Measurements from ENCODE around the gene CSMD2.

Gene CSMD2

GRCh38 chr1:33886496-33886895 is 278.5 kb downstream of the CSMD2 start:
- H3K36me3 ChIP-seq (ENCODE audit: insufficient read depth, low read length): no peaks in the 10 kb centered on the region
- no peak overlapping the region for H3K4me3 ChIP-seq (ENCODE audit: low read depth in 1 of 2, low read length in 2 of 2)
- H3K4me1 ChIP-seq (ENCODE audit: insufficient read depth, low read length): no peaks in the 10 kb centered on the region
- no peak overlapping the region for H3K9ac ChIP-seq (ENCODE audit: low read length)
- H3K9me3 ChIP-seq (ENCODE audit: low read length): no peaks in the 10 kb centered on the region
- no peak overlapping the region for H3K27ac ChIP-seq (ENCODE audit: low read depth, low read length)
- H3K27me3 ChIP-seq (ENCODE audit: control insufficient read depth in 1 of 2, insufficient read depth in 2 of 2, low read length in 2 of 2): no peaks in the 10 kb centered on the region

- Histone ChIP-seq H3K9ac (ENCODE audit: low read length) (no peak overlapping the region), H3K27me3 (ENCODE audit: control insufficient read depth in 1 of 2, insufficient read depth in 2 of 2, low read length in 2 of 2) (no peaks in the 10 kb centered on the region), H3K4me3 (ENCODE audit: low read depth in 1 of 2, low read length in 2 of 2) (no peak overlapping the region), H3K4me1 (ENCODE audit: insufficient read depth, low read length) (no peaks in the 10 kb centered on the region), H3K36me3 (ENCODE audit: insufficient read depth, low read length) (no peaks in the 10 kb centered on the region), H3K9me3 (ENCODE audit: low read length) (no peaks in the 10 kb centered on the region), H3K27ac (ENCODE audit: low read depth, low read length) (no peak overlapping the region)
Measured at GRCh38 chr1:33880305-33880704, 284.7 kb downstream of the CSMD2 start.

DNA sequence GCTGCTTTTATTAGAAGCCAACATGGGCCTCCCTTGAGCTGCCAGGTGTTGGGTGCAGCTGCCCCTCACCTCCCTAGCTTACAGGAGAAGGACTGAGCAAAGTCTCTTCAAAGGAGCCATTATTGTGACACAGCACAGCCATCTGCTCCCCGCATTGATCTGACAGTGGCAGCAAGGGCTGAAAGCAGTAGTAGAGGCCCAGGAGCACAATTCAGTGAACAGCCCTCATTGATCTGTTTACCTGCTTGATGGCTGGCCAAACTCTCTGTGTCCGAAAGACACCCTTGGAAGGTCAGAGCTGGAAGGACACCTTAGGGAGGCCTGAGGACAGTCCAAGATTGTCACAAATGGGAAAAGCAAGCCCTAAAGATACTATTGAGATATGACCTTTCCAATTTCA is 286.6 kb downstream of the CSMD2 start:
- Histone ChIP-seq H3K27me3 (ENCODE audit: control insufficient read depth in 1 of 2, insufficient read depth in 2 of 2, low read length in 2 of 2) (no peaks in the 10 kb centered on the region), H3K36me3 (ENCODE audit: insufficient read depth, low read length) (no peaks in the 10 kb centered on the region), H3K4me1 (ENCODE audit: insufficient read depth, low read length) (no peaks in the 10 kb centered on the region), H3K4me3 (ENCODE audit: low read depth in 1 of 2, low read length in 2 of 2) (no peak overlapping the region), H3K9me3 (ENCODE audit: low read length) (no peaks in the 10 kb centered on the region), H3K27ac (ENCODE audit: low read depth, low read length) (no peak overlapping the region), H3K9ac (ENCODE audit: low read length) (no peak overlapping the region)

DNA sequence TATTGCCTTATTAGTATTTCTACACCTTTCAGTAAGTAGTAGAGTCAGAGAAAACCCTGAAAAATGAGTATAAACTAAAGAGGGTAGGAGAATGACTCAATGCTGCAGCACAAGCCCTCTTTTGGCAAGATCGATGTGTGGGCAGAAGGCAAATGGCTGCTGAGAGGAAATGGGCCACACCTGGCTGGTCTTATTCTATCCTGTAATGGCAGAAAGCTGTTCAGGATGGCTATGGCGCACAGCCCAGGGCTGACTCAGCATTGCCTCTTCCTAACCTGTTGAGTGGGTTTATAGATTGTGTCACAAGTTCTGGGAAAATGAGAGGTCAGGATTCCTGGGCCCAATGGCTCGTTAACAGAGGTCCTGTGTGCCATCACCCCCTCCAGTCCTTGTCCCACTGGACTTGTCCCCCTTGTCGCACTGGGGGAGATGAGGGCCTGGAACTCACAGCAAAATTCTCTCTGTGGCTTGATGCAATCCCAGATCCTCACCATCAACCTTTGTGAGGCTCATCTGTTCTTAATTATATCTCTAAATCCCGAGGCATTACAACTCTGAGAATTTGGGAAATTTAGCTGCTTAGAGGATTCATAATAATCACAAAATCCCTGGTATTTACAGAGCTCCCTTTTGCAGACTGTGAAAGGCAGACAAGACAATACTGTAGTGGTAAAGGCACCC is 287.9 kb downstream of the CSMD2 start:
- no peaks in the 10 kb centered on the region for H3K36me3 ChIP-seq (ENCODE audit: insufficient read depth, low read length)
- no peaks in the 10 kb centered on the region for H3K9me3 ChIP-seq (ENCODE audit: low read length)
- H3K4me3 ChIP-seq (ENCODE audit: low read depth in 1 of 2, low read length in 2 of 2): no peak overlapping the region
- no peaks in the 10 kb centered on the region for H3K27me3 ChIP-seq (ENCODE audit: control insufficient read depth in 1 of 2, insufficient read depth in 2 of 2, low read length in 2 of 2)
- no peak overlapping the region for H3K9ac ChIP-seq (ENCODE audit: low read length)
- H3K4me1 ChIP-seq (ENCODE audit: insufficient read depth, low read length): no peaks in the 10 kb centered on the region
- H3K27ac ChIP-seq (ENCODE audit: low read depth, low read length): no peak overlapping the region

- Histone ChIP-seq H3K27me3 (ENCODE audit: control insufficient read depth in 1 of 2, insufficient read depth in 2 of 2, low read length in 2 of 2) (no peaks in the 10 kb centered on the region), H3K4me1 (ENCODE audit: insufficient read depth, low read length) (no peaks in the 10 kb centered on the region), H3K9me3 (ENCODE audit: low read length) (no peaks in the 10 kb centered on the region), H3K27ac (ENCODE audit: low read depth, low read length) (no peak overlapping the region), H3K4me3 (ENCODE audit: low read depth in 1 of 2, low read length in 2 of 2) (no peak overlapping the region), H3K9ac (ENCODE audit: low read length) (no peak overlapping the region), H3K36me3 (ENCODE audit: insufficient read depth, low read length) (no peaks in the 10 kb centered on the region)
Measured at GRCh38 chr1:33875862-33876261, 289.2 kb downstream of the CSMD2 start.

GRCh38 chr1:33874636-33875035 is 290.4 kb downstream of the CSMD2 start:
- H3K27ac ChIP-seq (ENCODE audit: low read depth, low read length): no peak overlapping the region

GRCh38 chr1:33872683-33873082 is 292.3 kb downstream of the CSMD2 start:
- Histone ChIP-seq H3K9me3 (ENCODE audit: low read length) (no peaks in the 10 kb centered on the region), H3K36me3 (ENCODE audit: insufficient read depth, low read length) (no peaks in the 10 kb centered on the region), H3K4me3 (ENCODE audit: low read depth in 1 of 2, low read length in 2 of 2) (no peak overlapping the region), H3K9ac (ENCODE audit: low read length) (no peak overlapping the region), H3K27ac (ENCODE audit: low read depth, low read length) (no peak overlapping the region), H3K27me3 (ENCODE audit: control insufficient read depth in 1 of 2, insufficient read depth in 2 of 2, low read length in 2 of 2) (no peaks in the 10 kb centered on the region), H3K4me1 (ENCODE audit: insufficient read depth, low read length) (no peaks in the 10 kb centered on the region)

More at GRCh38 chr1:33874636-33875035, 290.4 kb downstream of the CSMD2 start:
- no peaks in the 10 kb centered on the region for H3K4me1 ChIP-seq (ENCODE audit: insufficient read depth, low read length)
- no peaks in the 10 kb centered on the region for H3K27me3 ChIP-seq (ENCODE audit: control insufficient read depth in 1 of 2, insufficient read depth in 2 of 2, low read length in 2 of 2)
- no peak overlapping the region for H3K9ac ChIP-seq (ENCODE audit: low read length)
- H3K4me3 ChIP-seq (ENCODE audit: low read depth in 1 of 2, low read length in 2 of 2): no peak overlapping the region
- H3K9me3 ChIP-seq (ENCODE audit: low read length): no peaks in the 10 kb centered on the region
- no peaks in the 10 kb centered on the region for H3K36me3 ChIP-seq (ENCODE audit: insufficient read depth, low read length)

- Histone ChIP-seq H3K9ac (ENCODE audit: low read length) (no peak overlapping the region), H3K4me1 (ENCODE audit: insufficient read depth, low read length) (no peaks in the 10 kb centered on the region), H3K27ac (ENCODE audit: low read depth, low read length) (no peak overlapping the region), H3K9me3 (ENCODE audit: low read length) (no peaks in the 10 kb centered on the region), H3K36me3 (ENCODE audit: insufficient read depth, low read length) (no peaks in the 10 kb centered on the region), H3K4me3 (ENCODE audit: low read depth in 1 of 2, low read length in 2 of 2) (no peak overlapping the region), H3K27me3 (ENCODE audit: control insufficient read depth in 1 of 2, insufficient read depth in 2 of 2, low read length in 2 of 2) (no peaks in the 10 kb centered on the region)
Measured at GRCh38 chr1:33872275-33872674, 292.8 kb downstream of the CSMD2 start.

GRCh38 chr1:33867684-33868083 is 297.3 kb downstream of the CSMD2 start:
- Histone ChIP-seq H3K27me3 (ENCODE audit: control insufficient read depth in 1 of 2, insufficient read depth in 2 of 2, low read length in 2 of 2) (no peaks in the 10 kb centered on the region), H3K27ac (ENCODE audit: low read depth, low read length) (no peak overlapping the region), H3K9ac (ENCODE audit: low read length) (no peak overlapping the region), H3K4me3 (ENCODE audit: low read depth in 1 of 2, low read length in 2 of 2) (no peak overlapping the region), H3K36me3 (ENCODE audit: insufficient read depth, low read length) (no peaks in the 10 kb centered on the region), H3K9me3 (ENCODE audit: low read length) (no peaks in the 10 kb centered on the region), H3K4me1 (ENCODE audit: insufficient read depth, low read length) (no peaks in the 10 kb centered on the region)

GRCh38 chr1:33866281-33866680 is 298.7 kb downstream of the CSMD2 start:
- no peaks in the 10 kb centered on the region for H3K36me3 ChIP-seq (ENCODE audit: insufficient read depth, low read length)
- H3K27me3 ChIP-seq (ENCODE audit: control insufficient read depth in 1 of 2, insufficient read depth in 2 of 2, low read length in 2 of 2): no peaks in the 10 kb centered on the region
- no peaks in the 10 kb centered on the region for H3K9me3 ChIP-seq (ENCODE audit: low read length)
- no peak overlapping the region for H3K9ac ChIP-seq (ENCODE audit: low read length)
- H3K27ac ChIP-seq (ENCODE audit: low read depth, low read length): no peak overlapping the region
- no peaks in the 10 kb centered on the region for H3K4me1 ChIP-seq (ENCODE audit: insufficient read depth, low read length)
- no peak overlapping the region for H3K4me3 ChIP-seq (ENCODE audit: low read depth in 1 of 2, low read length in 2 of 2)

- no peaks in the 10 kb centered on the region for H3K27me3 ChIP-seq (ENCODE audit: control insufficient read depth in 1 of 2, insufficient read depth in 2 of 2, low read length in 2 of 2)
- no peak overlapping the region for H3K27ac ChIP-seq (ENCODE audit: low read depth, low read length)
- H3K4me3 ChIP-seq (ENCODE audit: low read depth in 1 of 2, low read length in 2 of 2): no peak overlapping the region
- no peaks in the 10 kb centered on the region for H3K4me1 ChIP-seq (ENCODE audit: insufficient read depth, low read length)
- no peak overlapping the region for H3K9ac ChIP-seq (ENCODE audit: low read length)
- no peaks in the 10 kb centered on the region for H3K9me3 ChIP-seq (ENCODE audit: low read length)
- H3K36me3 ChIP-seq (ENCODE audit: insufficient read depth, low read length): no peaks in the 10 kb centered on the region
Measured at GRCh38 chr1:33864460-33865389, 300.3 kb downstream of the CSMD2 start.
